Measurements from ENCODE around the gene CYBB. TPM values are rescaled to one million over a fixed set of nuclear protein-coding genes. Genes with fewer than 3 reads are reported as not detected.

The CYBB gene
- total and polyA plus RNA-seq, 2 donors from 2014 or later, result 3.5 to 43.7 TPM

DNA sequence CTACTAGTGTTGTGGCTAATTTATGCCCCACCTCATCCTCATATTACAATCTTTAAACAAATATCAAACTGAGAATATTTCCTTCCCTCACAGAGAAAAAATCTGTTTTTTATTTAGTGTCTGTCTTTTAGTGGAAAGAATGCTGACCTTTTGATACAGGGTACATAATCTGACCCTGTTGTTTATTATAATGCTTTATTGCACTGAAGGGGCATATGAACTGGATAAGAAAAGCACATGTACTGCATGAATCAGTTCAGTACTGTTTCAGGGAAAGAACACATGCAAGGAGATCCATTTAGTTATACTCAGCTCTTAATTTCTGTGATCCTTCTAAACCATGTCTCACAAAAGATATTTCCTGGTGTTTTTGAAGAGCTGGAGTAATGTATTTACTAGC lies 83.0 kb downstream of the CYBB start:
- TF ChIP-seq, protein P1, sequence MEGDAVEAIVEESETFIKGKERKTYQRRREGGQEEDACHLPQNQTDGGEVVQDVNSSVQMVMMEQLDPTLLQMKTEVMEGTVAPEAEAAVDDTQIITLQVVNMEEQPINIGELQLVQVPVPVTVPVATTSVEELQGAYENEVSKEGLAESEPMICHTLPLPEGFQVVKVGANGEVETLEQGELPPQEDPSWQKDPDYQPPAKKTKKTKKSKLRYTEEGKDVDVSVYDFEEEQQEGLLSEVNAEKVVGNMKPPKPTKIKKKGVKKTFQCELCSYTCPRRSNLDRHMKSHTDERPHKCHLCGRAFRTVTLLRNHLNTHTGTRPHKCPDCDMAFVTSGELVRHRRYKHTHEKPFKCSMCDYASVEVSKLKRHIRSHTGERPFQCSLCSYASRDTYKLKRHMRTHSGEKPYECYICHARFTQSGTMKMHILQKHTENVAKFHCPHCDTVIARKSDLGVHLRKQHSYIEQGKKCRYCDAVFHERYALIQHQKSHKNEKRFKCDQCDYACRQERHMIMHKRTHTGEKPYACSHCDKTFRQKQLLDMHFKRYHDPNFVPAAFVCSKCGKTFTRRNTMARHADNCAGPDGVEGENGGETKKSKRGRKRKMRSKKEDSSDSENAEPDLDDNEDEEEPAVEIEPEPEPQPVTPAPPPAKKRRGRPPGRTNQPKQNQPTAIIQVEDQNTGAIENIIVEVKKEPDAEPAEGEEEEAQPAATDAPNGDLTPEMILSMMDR (IDR thresholded peaks at IDR 0.05; ENCODE audit: borderline replicate concordance, extremely low read depth, insufficient read depth), result no peak
- no peak for DNase-seq
- Histone ChIP-seq H3K4me1 (ENCODE audit: control insufficient read depth in 2 of 3, insufficient read depth in 2 of 3, low read depth in 1 of 3, low read length in 3 of 3) (peaks cover 0 to 8% (median 0%) of the 10 kb centered on the region in 3 donors), H3K9ac (ENCODE audit: low read length in 3 of 3) (no peak overlapping the region), H3K9me3 (ENCODE audit: control insufficient read depth in 2 of 3, insufficient read depth in 1 of 3, low read length in 3 of 3) (no peaks in the 10 kb centered on the region), H3K27me3 (ENCODE audit: control insufficient read depth, insufficient read depth, low read length) (no peaks in the 10 kb centered on the region), H3K27ac (ENCODE audit: low read depth in 2 of 2, low read length in 2 of 2) (no peak overlapping the region), H3K4me3 (ENCODE audit: low read length in 3 of 3) (no peak overlapping the region), H3K36me3 (ENCODE audit: control insufficient read depth in 2 of 3, insufficient read depth in 3 of 3, low read length in 3 of 3) (no peaks in the 10 kb centered on the region)
- intact Hi-C loops (cut with DNase I), result no loop called here
- FAIRE-seq, result no peak

Other genes starting within 250 kb of the CYBB start
- 0.38 TPM for gene LANCL3, start 208.4 kb upstream of the CYBB start, total RNA-seq
- gene LANCL3, start 208.4 kb upstream of the CYBB start, polyA plus RNA-seq (ENCODE audit: insufficient read depth, low read depth, low replicate concordance), result 0.30 TPM
- gene XK, start 94.3 kb upstream of the CYBB start, total RNA-seq, result 1.3 TPM
- gene XK, start 94.3 kb upstream of the CYBB start, polyA plus RNA-seq (ENCODE audit: insufficient read depth, low read depth, low replicate concordance), result 0.73 TPM
- 30.7 TPM for gene DYNLT3, start 67.5 kb downstream of the CYBB start, total RNA-seq
- gene DYNLT3, start 67.5 kb downstream of the CYBB start, polyA plus RNA-seq (ENCODE audit: insufficient read depth, low read depth, low replicate concordance), result 40.5 TPM
- gene SYTL5, start 226.5 kb downstream of the CYBB start, total RNA-seq, result 0.69 TPM
- gene SYTL5, start 226.5 kb downstream of the CYBB start, polyA plus RNA-seq (ENCODE audit: insufficient read depth, low read depth, low replicate concordance), result 0.65 TPM

Data from kidney (tissue), 14 donors.